Measurements from ENCODE around the gene RASAL3.

Gene RASAL3

DNA sequence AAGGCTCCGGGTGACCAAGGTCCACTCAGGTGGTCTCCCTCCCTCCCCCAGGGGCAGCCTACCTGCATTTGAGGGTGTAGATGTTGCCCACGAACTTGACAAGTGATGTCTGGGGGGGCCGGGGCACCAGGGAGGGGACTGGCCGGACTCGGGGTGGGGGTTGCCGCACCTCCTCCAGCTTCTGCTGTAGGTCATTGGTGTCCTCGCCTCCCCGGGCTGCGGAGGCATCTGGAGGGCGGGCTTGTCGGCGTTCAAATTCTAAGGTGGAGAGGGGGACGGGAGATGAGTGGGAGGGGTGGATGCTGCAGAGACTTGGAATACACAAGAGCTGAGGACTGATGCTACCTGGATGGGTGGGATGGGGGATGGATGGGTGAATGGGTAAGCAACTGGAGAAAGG is 40.2 kb downstream of the RASAL3 start:
- H3K27ac ChIP-seq = no peak overlapping the region
- TF ChIP-seq, protein P1, sequence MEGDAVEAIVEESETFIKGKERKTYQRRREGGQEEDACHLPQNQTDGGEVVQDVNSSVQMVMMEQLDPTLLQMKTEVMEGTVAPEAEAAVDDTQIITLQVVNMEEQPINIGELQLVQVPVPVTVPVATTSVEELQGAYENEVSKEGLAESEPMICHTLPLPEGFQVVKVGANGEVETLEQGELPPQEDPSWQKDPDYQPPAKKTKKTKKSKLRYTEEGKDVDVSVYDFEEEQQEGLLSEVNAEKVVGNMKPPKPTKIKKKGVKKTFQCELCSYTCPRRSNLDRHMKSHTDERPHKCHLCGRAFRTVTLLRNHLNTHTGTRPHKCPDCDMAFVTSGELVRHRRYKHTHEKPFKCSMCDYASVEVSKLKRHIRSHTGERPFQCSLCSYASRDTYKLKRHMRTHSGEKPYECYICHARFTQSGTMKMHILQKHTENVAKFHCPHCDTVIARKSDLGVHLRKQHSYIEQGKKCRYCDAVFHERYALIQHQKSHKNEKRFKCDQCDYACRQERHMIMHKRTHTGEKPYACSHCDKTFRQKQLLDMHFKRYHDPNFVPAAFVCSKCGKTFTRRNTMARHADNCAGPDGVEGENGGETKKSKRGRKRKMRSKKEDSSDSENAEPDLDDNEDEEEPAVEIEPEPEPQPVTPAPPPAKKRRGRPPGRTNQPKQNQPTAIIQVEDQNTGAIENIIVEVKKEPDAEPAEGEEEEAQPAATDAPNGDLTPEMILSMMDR (IDR thresholded peaks at IDR 0.05) = no peak
- no peak for TF ChIP-seq ZFX (IDR thresholded peaks at IDR 0.05; ENCODE audit: borderline replicate concordance)

DNA sequence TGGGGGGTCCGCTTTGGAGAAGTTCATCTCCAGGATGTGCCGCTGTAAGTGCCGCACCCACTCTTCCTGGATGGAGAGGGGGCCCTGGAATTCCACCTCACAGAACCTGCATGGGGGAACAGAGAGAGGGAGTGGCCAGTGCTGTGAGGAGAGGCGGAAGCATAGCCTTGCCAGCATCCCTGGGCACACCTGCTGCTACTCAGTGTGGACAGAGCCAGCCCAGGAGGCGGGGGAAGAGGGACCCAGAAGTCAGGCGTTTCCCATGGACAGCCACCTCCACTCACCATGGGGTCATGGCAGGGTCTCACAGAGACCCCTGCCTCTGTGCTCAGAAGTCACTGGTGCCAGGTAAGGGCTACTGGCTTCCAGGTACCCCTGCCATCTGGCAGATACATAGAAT is 41.2 kb downstream of the RASAL3 start:
- H3K27ac ChIP-seq = no peak overlapping the region

DNA sequence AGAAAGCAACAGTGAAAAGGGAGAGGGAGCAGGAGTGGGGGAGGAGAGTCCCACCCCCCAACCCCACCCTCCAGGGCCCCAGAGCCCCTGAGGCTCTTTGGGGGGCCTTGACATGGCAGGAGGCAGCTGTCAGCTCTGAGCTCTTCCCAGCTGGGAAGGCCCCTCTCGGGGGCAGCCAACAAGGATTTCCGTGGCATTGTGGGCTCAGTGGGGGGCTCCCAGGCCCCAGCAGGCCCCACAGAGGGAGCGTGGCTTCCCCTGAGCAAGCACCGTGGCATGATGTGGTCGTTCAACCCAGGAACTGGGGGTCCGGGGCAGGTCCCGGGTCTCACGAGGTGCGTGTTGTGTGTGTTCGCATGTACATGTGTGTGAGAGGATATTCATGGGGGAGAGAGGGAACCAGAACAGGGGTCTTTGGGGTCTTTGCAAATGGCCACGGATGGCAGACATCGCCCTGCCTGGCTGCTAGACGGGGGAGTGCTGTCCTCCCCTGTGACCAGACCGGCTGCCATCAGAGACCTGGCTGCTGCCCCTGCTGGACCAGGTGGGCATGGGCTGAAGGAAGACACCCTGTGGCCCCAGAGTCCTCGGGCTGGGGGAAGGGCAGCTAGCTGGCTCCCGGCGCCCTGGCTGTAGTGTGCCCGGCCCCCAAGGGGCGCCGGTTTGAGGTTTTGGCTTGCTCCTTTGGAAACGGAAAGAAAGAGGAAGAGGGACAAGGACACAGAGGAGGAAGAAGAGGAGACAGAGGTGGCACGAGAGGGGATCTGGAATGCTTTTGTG is 41.9 kb downstream of the RASAL3 start:
- H3K27ac ChIP-seq = no peak overlapping the region
- no peak for TF ChIP-seq ZFX (IDR thresholded peaks at IDR 0.05; ENCODE audit: borderline replicate concordance)
- TF ChIP-seq, protein P1 (IDR thresholded peaks at IDR 0.05) = no peak

More for the DNA sequence above, 41.2 kb downstream of the RASAL3 start:
- TF ChIP-seq ZFX (IDR thresholded peaks at IDR 0.05; ENCODE audit: borderline replicate concordance) = no peak
- TF ChIP-seq, protein P1 (IDR thresholded peaks at IDR 0.05) = no peak

DNA sequence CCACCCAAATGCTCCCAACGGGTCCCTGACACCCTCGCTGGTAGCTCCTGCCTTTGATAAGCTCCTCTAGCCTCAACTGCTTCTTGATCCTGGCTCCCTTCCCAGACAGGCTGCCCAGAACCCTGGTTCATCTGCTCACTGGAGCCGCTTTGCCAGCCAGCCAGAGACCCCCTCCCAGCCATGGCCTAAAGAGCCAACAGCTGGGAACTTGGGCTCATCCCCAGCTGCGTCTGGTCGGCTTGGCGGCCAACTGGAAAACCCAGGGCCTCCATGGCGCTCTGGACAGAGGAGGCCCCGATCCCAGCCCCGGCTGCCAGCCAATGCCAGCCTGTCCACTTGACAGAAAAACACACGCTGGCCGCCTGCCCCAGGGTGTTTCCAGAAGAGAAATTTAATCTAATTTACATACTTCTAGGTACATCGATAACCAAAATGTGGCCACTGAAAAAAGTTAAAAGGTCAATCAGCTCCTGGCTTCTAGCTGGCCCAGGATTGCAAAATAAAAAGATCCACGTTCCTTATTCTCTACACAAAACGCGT is 42.6 kb downstream of the RASAL3 start:
- no peak overlapping the region for H3K27ac ChIP-seq

DNA sequence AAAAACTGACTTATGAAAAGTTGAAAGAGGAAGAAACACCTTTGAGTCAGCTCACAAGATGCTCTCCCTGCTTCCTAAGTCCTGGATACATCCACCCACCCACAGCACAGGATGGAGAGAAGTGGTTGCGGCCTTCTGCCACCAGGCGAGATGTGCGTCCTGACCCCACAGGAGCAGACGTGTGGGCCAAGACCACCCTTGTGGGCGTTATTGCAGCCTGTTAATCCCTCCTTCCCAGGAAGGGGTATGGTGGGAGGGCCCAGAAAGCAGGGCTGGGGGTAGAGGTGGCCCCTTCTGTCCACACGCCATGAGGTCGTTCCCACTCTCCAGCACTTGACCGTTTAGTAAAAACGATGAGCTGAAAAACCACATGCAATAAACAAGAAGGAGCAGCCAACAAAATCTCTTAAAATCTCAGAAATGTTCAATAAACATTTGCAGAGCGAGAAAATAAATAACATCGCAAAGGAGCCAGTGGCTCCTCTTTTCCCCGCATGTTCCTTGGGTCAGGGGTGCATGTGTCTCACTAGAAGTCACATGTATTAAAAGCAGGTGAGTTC is 43.1 kb downstream of the RASAL3 start:
- no peak overlapping the region for H3K27ac ChIP-seq
- TF ChIP-seq, protein P1 (IDR thresholded peaks at IDR 0.05) = no peak
- TF ChIP-seq ZFX (IDR thresholded peaks at IDR 0.05; ENCODE audit: borderline replicate concordance) = no peak

More for the DNA sequence above, 42.6 kb downstream of the RASAL3 start:
- TF ChIP-seq, protein P1 (IDR thresholded peaks at IDR 0.05) = no peak
- TF ChIP-seq ZFX (IDR thresholded peaks at IDR 0.05; ENCODE audit: borderline replicate concordance) = no peak

DNA sequence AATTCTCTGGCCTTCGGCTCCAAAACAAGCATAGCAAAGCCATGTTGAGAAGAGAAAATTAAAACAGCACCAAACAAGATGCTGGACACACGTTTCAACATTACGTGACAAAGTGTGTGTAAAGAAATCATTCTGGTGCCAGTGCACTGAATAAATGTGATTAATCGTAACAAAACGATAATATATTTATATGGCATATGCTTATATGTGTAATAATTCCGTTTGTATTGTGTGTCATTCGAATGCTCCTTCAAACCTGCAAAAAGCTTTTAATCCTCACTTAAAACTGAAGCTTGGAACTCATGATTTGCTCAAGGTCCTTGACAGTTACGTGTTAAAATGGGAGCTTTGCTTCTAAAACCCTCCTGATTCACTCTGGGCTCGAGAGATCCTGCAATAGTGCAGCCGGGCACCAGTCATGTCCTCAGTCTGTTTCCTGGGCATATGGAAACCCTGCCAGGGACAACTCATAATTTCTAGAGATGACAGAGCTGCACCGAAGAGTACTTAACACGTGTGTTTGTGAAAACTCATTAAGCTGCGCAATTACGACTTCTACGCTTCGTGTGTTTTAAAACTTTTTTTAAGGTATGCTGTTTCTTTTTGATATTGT is 44.8 kb downstream of the RASAL3 start:
- H3K27ac ChIP-seq = peak overlapping the region; percentile 74
- TF ChIP-seq, protein P1 (IDR thresholded peaks at IDR 0.05) = peak; percentile 39
- no peak for TF ChIP-seq ZFX (IDR thresholded peaks at IDR 0.05; ENCODE audit: borderline replicate concordance)
